Adrenal gland (tissue), 12 donors: ENCODE data around the gene SYDE1. TPM values are rescaled to one million over a fixed set of nuclear protein-coding genes. Genes with fewer than 3 reads are reported as not detected.

Source experiments
- DNase-seq, 7 donors: peaks; one replicate each; pipeline ENCODE4 v3.0.0-alpha.2; 2019 to 2020
- H3K27ac ChIP-seq, 5 donors: fragments of 200-600 bp; sonication (generic) in 4 of 5; 1 replicate in 3 of 5; 2 replicates in 2 of 5; pipeline versions ENCODE4 v1.5.1 to v1.8.0; 2016 to 2020; ENCODE audit warnings: mild to moderate bottlenecking in 1 of 5
- H3K27me3 ChIP-seq: fragments of 200-600 bp; 2 replicates; pipeline ENCODE4 v1.8.0; 2021
- H3K36me3 ChIP-seq, 2 donors: fragments of 200-600 bp; replicated peaks in 1 of 2; 1 replicate in 1 of 2; 2 replicates in 1 of 2; pipeline versions ENCODE4 v1.5.1 to v1.8.0; 2018 to 2022
- H3K4me1 ChIP-seq, 2 donors: fragments of 200-600 bp; replicated peaks in 1 of 2; 1 replicate in 1 of 2; 2 replicates in 1 of 2; pipeline versions ENCODE4 v1.5.1 to v1.8.0; 2018 to 2021
- H3K4me3 ChIP-seq, 4 donors: fragments of 200-600 bp; sonication (generic) in 3 of 4; one replicate each; pipeline ENCODE4 v1.5.1; 2016 to 2018
- H3K9me3 ChIP-seq, 3 donors: fragments of 200-600 bp; sonication (generic) in 1 of 3; replicated peaks in 1 of 3; 1 replicate in 2 of 3; 2 replicates in 1 of 3; pipeline versions ENCODE4 v1.5.1 to v1.8.0; 2016 to 2021
- CTCF ChIP-seq, 6 experiments: fragments of 450-650 bp in 4 of 6; fragments of 200-600 bp in 2 of 6; sonication (generic) in 1 of 6; IDR thresholded peaks; 1 replicate in 5 of 6; 2 replicates in 1 of 6; pipeline versions ENCODE4 v1.5.1 to v1.8.0; 2016 to 2021; ENCODE audit warnings: antibody characterized with exemption in 6 of 6, mild to moderate bottlenecking in 2 of 6, moderate library complexity in 1 of 6
- POLR2A ChIP-seq, 2 donors: fragments of 450-650 bp; IDR thresholded peaks; one replicate each; pipeline ENCODE4 v1.6.1; 2017; ENCODE audit warnings: antibody characterized with exemption in 2 of 2, mild to moderate bottlenecking in 2 of 2, moderate library complexity in 1 of 2
- WGBS, 4 donors: extraction: QIAGEN DNeasy Blood & Tissue Kit in 2 of 4; methylation state at CpG; one replicate each; pipeline versions ENCODE4 v1.1.5 to v1.1.7; 2013 to 2017; 5-methylcytosine and 5-hydroxymethylcytosine counted together
- intact Hi-C, 2 donors: fragments of 100-400 bp; cut with DNase I; formaldehyde crosslinking; loops; one replicate each; pipeline versions ENCODE4 v1.14.1 to v1.15.0; 2022 to 2023
- polyA plus RNA-seq, 3 donors: library from polyadenylated mRNA; stranded (reverse); fragments of 200-250 nt in 2 of 3; fragments of 350-450 nt in 1 of 3; fragmentation: Illumina TruSeq in 1 of 3; extraction: RNeasy Lipid Tissue Mini Kit (QIAGEN cat#74804) in 1 of 3; gene quantifications; one replicate each; pipeline ENCODE4 v1.2.3, GENCODE V29; 2013 to 2014
- total RNA-seq, 9 donors: library from RNA; depleted of rRNA in 4 of 9; stranded (reverse); fragments of >200 nt in 4 of 9; fragments of 120-200 nt in 1 of 9; fragmentation: NEBNext Ultra II Directional in 1 of 9; extraction: Animal tissue kit (Norgen Biotek cat#: 25700) in 1 of 9; gene quantifications; one replicate each; pipeline versions ENCODE4 v1.1.0 to v1.2.4, GENCODE V29; 2013 to 2023
- donor health status: healthy with polysubstance abuse.
- donor health status: Bipolar disorder and iron deficiency.
- donor health status: DM: yes; HTN: yes; CAD: no.
- donor health status: DM: no; HTN: no; CAD: no.
- donor health status: DM: no; HTN: no; CAD: no.
- donor health status: DM: yes; HTN: yes; CAD: no.

SYDE1 gene
- total and polyA plus RNA-seq, 12 donors: 2.5 to 45.1 (median 28.7) TPM

- 86 to 92% (median 89%) methylated on average over 12 of the region's 12 CpGs for WGBS, 4 donors
- TF ChIP-seq CTCF (IDR thresholded peaks at IDR 0.05): no peak
- no peak for TF ChIP-seq POLR2A (IDR thresholded peaks at IDR 0.05)
- H3K4me1 ChIP-seq: peaks cover 0 to 8% of the 10 kb centered on the region in 2 donors
- H3K36me3 ChIP-seq: peaks cover 0 to 89% of the 10 kb centered on the region in 2 donors
- no peak for DNase-seq
- intact Hi-C loops: no loop called here
- no peak overlapping the region for H3K4me3 ChIP-seq
- no peak overlapping the region for H3K27ac ChIP-seq
- no peaks in the 10 kb centered on the region for H3K9me3 ChIP-seq
- no peaks in the 10 kb centered on the region for H3K27me3 ChIP-seq
Measured at GRCh38 chr19:15116856-15117255, 9.7 kb downstream of the SYDE1 start.

GRCh38 chr19:15118248-15118647 lies 11.0 kb downstream of the SYDE1 start:
- peaks cover 0 to 87% of the 10 kb centered on the region in 2 donors for H3K36me3 ChIP-seq
- no peak for TF ChIP-seq CTCF (IDR thresholded peaks at IDR 0.05)
- no peak for TF ChIP-seq POLR2A (IDR thresholded peaks at IDR 0.05)
- no peak overlapping the region for H3K27ac ChIP-seq
- H3K27me3 ChIP-seq: no peaks in the 10 kb centered on the region
- WGBS, 4 donors: 96 to 100% (median 99%) methylated on average over 1 to 2 of the region's 2 CpGs
- H3K9me3 ChIP-seq: no peaks in the 10 kb centered on the region
- H3K4me1 ChIP-seq: peaks cover 2 to 10% of the 10 kb centered on the region in 2 donors
- DNase-seq: no peak
- H3K4me3 ChIP-seq: no peak overlapping the region
- intact Hi-C loops: no loop called here

GRCh38 chr19:15118789-15119494 lies 11.7 kb downstream of the SYDE1 start:
- no peak for DNase-seq
- 86 to 96% (median 96%) methylated on average over 15 to 20 of the region's 20 CpGs for WGBS, 4 donors
- peaks cover 0 to 81% of the 10 kb centered on the region in 2 donors for H3K36me3 ChIP-seq
- intact Hi-C loops: no loop called here
- H3K9me3 ChIP-seq: no peaks in the 10 kb centered on the region
- peaks cover 9 to 16% of the 10 kb centered on the region in 2 donors for H3K4me1 ChIP-seq
- H3K4me3 ChIP-seq: no peak overlapping the region
- H3K27ac ChIP-seq: no peak overlapping the region
- H3K27me3 ChIP-seq: no peaks in the 10 kb centered on the region
- TF ChIP-seq CTCF (IDR thresholded peaks at IDR 0.05) (no peak), POLR2A (IDR thresholded peaks at IDR 0.05) (no peak)

GRCh38 chr19:15120135-15121026 lies 13.2 kb downstream of the SYDE1 start:
- WGBS, 4 donors: 88 to 95% (median 92%) methylated on average over 13 to 14 of the region's 14 CpGs
- Histone ChIP-seq H3K4me1 (peaks cover 15 to 22% of the 10 kb centered on the region in 2 donors), H3K27me3 (no peaks in the 10 kb centered on the region), H3K4me3 (no peak overlapping the region), H3K36me3 (peaks cover 0 to 75% of the 10 kb centered on the region in 2 donors), H3K9me3 (no peaks in the 10 kb centered on the region), H3K27ac (no peak overlapping the region)
- TF ChIP-seq POLR2A (IDR thresholded peaks at IDR 0.05) (no peak), CTCF (IDR thresholded peaks at IDR 0.05) (no peak)
- intact Hi-C loops: no loop called here
- no peak for DNase-seq
